Thoracic aorta (tissue), 2 donors: ENCODE results near the gene DUSP15. TPM values are rescaled to one million over a fixed set of nuclear protein-coding genes. Genes with fewer than 3 reads are reported as not detected.

Experiments used
- ATAC-seq: fragments of 150-250 bp; one replicate; pipeline ENCODE4 v1.8.0; 2017; ENCODE audit warnings: low read depth; ENCODE audit not compliant: insufficient number of reproducible peaks, low FRiP score
- DNase-seq: peaks from one replicate; pipeline ENCODE4 v3.0.0-alpha.2; 2020; ENCODE audit warnings: low spot score
- H3K27ac ChIP-seq, 2 donors: fragments of 200-600 bp; sonication (generic); 1 replicate in 1 of 2; 2 replicates in 1 of 2; pipeline ENCODE4 v1.5.1; 2016; ENCODE audit warnings: mild to moderate bottlenecking in 2 of 2, moderate library complexity in 2 of 2
- H3K27me3 ChIP-seq: fragments of 200-600 bp; sonication (generic); replicated peaks from 2 replicates; pipeline ENCODE4 v1.6.0; 2016; ENCODE audit warnings: mild to moderate bottlenecking; ENCODE audit not compliant: insufficient read depth
- H3K36me3 ChIP-seq: fragments of 200-600 bp; sonication (generic); one replicate; pipeline ENCODE4 v1.5.1; 2016
- H3K4me1 ChIP-seq, 2 donors: fragments of 200-600 bp; sonication (generic); 1 replicate in 1 of 2; 2 replicates in 1 of 2; pipeline versions ENCODE4 v1.5.1 to v1.6.0; 2016; ENCODE audit warnings: low read depth in 2 of 2, mild to moderate bottlenecking in 1 of 2; ENCODE audit not compliant: control insufficient read depth in 1 of 2
- H3K4me3 ChIP-seq: fragments of 200-600 bp; sonication (generic); 2 replicates; pipeline ENCODE4 v1.5.1; 2016; ENCODE audit warnings: mild to moderate bottlenecking
- H3K9me3 ChIP-seq: fragments of 200-600 bp; sonication (generic); 2 replicates; pipeline ENCODE4 v1.5.1; 2016
- total RNA-seq, 2 donors: library from RNA; depleted of rRNA; stranded (reverse); fragments of >200 nt; gene quantifications; one replicate each; pipeline versions ENCODE4 v1.1.0 to v1.2.3, GENCODE V29; 2016
- TF ChIP-seq, protein P1 (sequence below): fragments of 200-600 bp; sonication (generic); IDR thresholded peaks from one replicate; pipeline ENCODE4 v1.5.1; 2019; ENCODE audit warnings: antibody characterized with exemption

DUSP15 gene
- total RNA-seq, 2 donors from 2014 or later, result 3.9 to 5.6 TPM

DNA sequence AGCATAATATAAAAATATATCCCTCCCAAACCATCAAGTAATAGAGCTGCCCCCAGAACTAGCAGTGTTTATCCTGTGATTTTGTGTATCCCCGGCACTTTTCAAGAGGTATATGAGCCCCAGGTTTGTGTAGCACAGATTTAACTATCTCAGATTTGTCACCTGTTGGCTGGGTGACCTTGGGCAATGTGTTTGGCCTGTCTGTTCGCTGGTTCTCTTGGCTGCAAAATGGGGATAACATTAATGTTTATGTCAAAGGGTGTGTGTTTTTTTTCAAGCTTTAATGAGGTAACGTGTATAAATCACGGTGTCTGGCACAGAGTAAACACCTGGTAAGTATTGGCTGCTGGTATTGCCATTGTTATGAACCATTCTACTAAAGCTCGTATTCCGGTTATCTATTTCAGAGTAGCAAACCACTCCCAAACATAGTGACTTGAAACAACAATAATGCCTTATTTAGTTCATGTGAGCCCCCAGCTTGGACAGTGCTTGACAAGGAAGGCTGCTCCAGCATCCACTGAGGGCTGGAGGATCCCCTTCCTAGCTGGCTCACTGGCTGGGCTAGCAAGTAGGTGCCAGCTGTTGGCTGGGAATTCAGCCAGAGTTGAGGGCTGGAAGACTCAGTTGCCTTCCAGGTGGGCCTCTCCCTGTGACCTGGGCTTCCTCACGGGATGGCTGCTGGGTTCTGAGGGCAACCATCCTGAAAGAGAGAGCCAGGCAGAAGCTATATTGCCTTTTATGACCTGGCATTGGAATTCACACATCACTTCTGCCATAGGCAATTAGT is 45.4 kb upstream of the DUSP15 start:
- ATAC-seq (no peak), DNase-seq (no peak)
- Histone ChIP-seq H3K9me3 (no peaks in the 10 kb centered on the region), H3K27ac (no peak overlapping the region), H3K4me3 (no peak overlapping the region), H3K36me3 (no peaks in the 10 kb centered on the region), H3K27me3 (no peaks in the 10 kb centered on the region), H3K4me1 (no peaks in the 10 kb centered on the region)
- TF ChIP-seq, protein P1, sequence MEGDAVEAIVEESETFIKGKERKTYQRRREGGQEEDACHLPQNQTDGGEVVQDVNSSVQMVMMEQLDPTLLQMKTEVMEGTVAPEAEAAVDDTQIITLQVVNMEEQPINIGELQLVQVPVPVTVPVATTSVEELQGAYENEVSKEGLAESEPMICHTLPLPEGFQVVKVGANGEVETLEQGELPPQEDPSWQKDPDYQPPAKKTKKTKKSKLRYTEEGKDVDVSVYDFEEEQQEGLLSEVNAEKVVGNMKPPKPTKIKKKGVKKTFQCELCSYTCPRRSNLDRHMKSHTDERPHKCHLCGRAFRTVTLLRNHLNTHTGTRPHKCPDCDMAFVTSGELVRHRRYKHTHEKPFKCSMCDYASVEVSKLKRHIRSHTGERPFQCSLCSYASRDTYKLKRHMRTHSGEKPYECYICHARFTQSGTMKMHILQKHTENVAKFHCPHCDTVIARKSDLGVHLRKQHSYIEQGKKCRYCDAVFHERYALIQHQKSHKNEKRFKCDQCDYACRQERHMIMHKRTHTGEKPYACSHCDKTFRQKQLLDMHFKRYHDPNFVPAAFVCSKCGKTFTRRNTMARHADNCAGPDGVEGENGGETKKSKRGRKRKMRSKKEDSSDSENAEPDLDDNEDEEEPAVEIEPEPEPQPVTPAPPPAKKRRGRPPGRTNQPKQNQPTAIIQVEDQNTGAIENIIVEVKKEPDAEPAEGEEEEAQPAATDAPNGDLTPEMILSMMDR, result no peak

DNA sequence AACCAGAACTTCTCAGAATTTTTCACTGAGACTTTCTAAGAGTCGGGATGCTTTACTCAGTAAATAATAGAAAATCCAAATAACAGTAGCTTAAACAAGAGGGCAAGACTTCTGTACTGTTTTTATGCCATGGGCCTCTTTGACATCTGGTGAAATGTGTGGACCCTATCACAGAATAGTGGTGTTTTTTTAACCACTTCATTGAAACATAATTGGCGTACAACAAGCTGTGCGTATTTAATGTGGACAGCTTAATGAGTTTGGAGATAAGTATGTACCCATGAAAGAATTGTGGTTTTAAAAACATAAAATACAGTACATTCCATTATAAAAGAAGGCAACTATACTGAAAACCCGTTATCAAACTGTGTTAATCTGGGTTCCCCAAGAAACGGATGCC is 43.8 kb upstream of the DUSP15 start:
- Histone ChIP-seq H3K36me3 (no peaks in the 10 kb centered on the region), H3K4me1 (no peaks in the 10 kb centered on the region), H3K9me3 (no peaks in the 10 kb centered on the region), H3K27ac (no peak overlapping the region), H3K4me3 (no peak overlapping the region), H3K27me3 (no peaks in the 10 kb centered on the region)
- TF ChIP-seq, protein P1, result no peak
- DNase-seq (no peak), ATAC-seq (no peak)

DNA sequence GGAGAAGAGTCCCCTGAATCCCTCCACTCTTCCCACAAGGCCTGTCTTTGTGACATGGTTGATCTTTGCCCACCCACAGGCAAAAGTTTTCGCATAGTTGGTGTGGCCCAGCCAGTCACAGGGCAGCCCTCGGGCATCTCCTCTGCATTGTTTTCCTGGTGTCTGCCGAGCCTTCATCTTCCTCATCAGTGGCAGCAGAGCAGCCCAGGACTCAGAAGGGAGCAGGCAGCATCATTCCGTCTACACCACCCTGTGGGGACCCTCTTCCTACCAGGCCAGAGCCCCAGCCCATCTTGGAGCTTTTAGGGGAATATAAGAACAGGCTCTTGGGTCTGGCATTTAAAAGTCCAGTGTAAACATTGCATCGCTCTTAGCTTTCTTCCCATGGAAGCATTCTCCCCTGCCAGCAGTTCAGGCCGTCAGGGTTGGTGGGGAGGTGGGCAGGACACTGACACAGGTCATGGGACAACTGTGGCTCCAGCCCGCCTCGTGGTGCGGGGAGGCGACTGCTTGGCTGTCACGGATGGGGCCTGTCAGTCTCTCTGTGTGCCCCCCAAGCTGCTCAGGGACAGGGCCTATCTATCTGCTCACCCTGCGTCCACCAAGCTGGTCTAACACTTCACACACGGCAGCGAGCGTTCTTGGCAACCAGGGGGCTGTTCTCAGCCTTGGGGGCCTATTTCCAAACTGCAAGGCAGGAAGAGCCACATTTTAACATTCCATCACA is 43.3 kb upstream of the DUSP15 start:
- H3K4me1 ChIP-seq, result no peaks in the 10 kb centered on the region
- DNase-seq, result no peak
- no peaks in the 10 kb centered on the region for H3K36me3 ChIP-seq
- TF ChIP-seq, protein P1, result no peak
- ATAC-seq, result no peak
- H3K4me3 ChIP-seq, result no peak overlapping the region
- no peaks in the 10 kb centered on the region for H3K9me3 ChIP-seq
- no peaks in the 10 kb centered on the region for H3K27me3 ChIP-seq
- H3K27ac ChIP-seq, result no peak overlapping the region

DNA sequence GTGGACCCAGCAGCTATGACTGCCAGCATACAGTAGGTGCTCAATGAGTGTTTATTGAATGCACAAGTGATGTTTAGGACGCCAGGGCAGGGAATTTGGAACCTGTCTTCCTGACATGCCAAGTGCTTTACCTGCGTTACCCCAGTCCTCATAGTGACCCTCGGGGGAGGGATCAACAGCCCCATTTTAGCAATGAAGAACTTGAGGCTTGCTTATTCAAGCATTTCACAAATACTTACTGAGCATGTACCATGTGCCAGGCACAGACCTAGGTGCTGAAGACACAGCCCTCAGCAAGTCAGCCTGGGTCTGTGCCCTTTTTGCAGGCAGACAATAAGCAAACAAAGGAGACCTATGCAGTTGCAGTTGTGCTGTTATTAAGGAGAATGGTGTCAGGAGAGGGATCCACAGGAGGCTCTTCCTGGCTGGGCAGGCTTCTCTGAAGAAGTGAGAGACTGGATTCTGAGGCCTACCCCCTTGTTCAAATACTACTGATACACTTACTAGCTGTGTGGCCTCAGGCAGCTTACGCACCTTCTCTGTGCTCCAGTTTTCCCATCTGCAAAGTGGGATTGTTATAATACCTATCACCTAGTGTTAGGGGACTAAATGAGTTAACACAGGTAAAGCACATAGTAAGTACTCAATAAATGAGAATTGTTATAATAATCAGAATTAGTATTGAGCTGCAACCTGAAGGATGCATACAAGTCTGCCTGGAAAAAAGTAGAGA is 39.9 kb upstream of the DUSP15 start:
- ATAC-seq, result no peak
- no peak overlapping the region for H3K27ac ChIP-seq

More for the DNA sequence above, 39.9 kb upstream of the DUSP15 start:
- no peaks in the 10 kb centered on the region for H3K27me3 ChIP-seq
- H3K36me3 ChIP-seq, result no peaks in the 10 kb centered on the region
- no peak overlapping the region for H3K4me3 ChIP-seq
- TF ChIP-seq, protein P1, result no peak
- H3K4me1 ChIP-seq, result no peaks in the 10 kb centered on the region
- DNase-seq, result no peak
- H3K9me3 ChIP-seq, result no peaks in the 10 kb centered on the region
